HG03457 (cell line): ENCODE results near the gene PROSER2.
"Not testable (repeated sequence)": the region's sequence is repeated elsewhere in the genome, so short reads cannot be mapped to it uniquely, and the experiment has no call there.

Experiments used
- ATAC-seq: cut with Tn5 transposase; IDR thresholded peaks from one replicate; pipeline ENCODE4 v1.9.1; 2021; ENCODE audit warnings: moderate number of reproducible peaks; ENCODE audit not compliant: unreplicated experiment

Gene PROSER2

DNA sequence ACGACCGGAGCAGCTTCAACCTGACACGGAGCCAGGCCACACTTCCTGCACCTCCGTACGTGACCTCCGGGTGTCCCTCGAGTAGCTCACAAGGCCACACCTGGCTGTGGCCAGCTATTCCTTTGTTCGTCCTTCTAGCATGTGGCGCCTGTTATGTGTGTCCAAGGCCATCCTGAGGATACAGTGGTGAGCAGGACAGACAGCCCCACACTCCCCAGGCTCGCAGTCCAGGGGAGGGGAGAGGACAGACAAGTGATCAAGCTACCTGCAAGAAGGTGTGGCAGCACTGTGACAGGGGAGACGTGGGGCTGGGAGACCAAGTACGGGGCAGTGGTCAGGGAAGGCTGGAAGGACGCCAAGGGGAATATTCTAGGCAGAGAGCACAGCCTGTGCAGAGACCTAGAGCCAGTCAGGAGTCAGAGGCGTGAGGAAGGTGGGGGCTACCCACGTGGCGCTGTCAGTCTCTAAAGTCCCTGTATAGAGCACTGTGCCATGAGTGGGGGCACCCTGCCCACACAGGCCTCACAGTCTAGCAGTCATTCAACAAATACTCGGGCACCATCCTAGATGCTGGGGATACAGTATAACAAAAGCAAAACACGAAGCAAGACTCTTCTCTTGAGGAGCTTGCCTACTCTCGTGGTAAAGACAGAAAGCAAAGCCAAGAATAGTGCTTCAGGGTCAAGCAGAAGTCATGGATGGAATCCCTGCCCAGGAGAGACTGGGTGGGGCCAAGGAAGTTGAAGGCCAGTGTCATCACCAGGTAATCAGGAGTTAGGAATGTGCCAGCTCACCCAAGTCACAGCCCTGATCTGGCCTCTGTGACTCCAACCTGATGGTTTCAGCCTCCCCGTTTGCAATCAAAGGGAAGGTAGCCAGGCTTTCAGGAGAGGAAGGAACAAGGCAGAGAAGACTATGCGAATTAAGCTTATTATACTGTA lies 58.6 kb downstream of the PROSER2 start:
- ATAC-seq = no peak

DNA sequence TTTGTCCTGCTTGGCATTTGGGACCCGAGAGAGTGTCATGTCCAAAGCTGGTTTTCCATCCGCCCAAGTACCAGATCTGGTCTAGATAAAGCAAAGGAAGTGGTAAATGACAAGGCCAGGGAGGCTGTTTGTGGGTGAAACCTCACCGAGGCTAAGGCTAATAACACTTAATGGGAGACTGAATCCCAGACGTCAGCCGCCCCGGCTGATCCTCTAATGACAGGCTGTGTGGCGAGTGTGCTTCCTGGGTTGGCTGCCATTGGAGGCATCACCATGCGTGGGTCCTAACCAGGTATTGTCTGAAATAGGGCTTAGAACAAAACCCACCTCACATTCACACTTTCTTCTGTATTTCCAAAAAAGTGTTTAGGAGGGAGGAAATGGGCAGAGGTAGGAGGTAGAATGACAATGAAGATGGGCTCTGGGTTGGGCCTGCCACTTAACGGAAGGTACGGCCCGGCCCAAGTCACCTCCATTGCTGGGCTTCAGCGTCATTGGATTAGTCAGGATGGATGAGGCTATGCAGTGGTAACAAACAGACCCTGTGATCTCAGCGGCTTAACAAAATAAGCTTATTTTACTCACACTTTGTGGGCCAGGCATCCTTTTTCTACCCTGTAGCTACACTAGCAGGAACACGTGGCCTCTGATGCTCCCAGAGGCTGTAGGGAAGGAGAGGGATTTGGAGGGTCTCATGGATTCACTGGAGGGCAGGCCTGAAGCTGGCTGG lies 59.7 kb downstream of the PROSER2 start:
- ATAC-seq = no peak

- ATAC-seq = no peak
Measured at GRCh38 chr10:11884706-11885423, 61.7 kb downstream of the PROSER2 start.

DNA sequence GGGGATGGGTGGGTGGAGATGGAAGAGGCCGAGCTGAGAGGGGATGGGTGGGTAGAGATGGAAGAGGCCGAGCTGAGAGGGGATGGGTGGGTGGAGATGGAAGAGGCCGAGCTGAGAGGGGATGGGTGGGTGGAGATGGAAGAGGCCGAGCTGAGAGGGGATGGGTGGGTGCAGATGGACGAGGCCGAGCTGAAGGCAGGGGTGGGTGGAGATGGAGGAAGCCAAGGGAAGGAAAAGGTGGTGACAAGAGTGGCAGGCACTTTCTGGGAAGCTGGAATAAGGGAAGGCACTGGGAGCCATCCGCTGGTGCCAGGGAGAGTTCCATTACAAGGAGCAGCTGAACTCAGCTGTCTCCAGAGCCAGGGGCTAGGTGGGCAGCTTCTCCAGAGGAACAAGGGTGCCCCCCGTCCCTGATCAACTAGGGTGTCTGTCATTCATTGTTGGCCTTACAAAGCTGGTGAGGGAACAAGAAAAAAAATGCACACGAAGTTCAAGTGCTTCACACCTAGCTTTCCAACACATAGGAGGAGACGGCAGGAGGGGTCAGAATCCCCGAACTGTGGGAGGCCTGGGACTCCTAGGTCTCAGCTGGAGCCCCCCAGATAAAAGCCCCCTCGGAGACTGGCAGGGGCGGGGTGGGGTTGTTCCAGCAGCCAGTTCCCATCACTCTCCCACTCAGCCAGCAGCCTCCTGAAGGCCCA lies 62.4 kb downstream of the PROSER2 start:
- ATAC-seq = no peak

DNA sequence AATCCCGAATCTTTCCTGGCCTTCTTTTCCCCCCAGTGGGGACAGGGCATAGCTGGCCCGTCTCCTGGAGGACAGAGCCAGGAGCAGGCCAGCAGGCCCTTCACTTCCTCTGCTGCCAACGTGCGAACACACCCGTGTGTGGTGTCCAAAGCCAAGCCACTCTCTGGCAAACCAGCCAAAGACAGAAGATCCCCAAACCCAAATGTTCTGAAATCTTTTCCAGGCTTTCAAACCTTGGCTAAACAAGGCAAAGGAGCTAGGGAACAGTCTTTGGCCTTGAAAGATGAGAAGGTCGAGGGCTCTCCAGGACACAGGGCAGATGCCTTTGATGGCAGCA lies 63.0 kb downstream of the PROSER2 start:
- ATAC-seq = no peak

- no peak for ATAC-seq
Measured at GRCh38 chr10:11886851-11887250, 63.7 kb downstream of the PROSER2 start.

- no peak for ATAC-seq
Measured at GRCh38 chr10:11887381-11888227, 64.4 kb downstream of the PROSER2 start.

- ATAC-seq = not testable (repeated sequence)
Measured at GRCh38 chr10:11889263-11889662, 66.1 kb downstream of the PROSER2 start.

- no peak for ATAC-seq
Measured at GRCh38 chr10:11891776-11892486, 68.8 kb downstream of the PROSER2 start.

DNA sequence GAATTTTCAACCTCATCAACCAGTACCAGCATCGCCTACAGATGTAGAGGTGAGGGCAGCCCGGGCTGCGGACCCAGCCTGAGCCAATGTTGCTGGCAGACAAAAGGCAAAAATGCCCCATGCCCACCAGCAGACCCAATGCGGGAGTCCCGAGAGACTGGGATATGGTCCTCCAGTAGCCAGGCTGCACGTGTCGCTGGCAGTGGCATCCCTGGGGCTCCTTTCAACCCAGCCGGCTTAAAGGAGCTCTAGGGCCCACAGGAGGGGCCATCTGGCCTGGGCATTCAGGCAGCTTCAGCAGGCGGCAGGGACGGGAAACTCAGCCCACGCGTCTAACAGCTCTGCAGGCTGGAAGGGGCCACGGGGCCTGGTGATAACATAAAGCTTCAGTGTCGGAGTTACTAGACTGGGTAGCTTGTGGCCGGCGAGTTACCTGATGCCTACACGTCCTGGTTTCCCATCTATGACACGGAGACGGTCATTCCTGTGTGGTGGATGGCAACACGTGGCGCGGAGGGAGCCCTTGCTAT lies 70.7 kb downstream of the PROSER2 start:
- ATAC-seq = no peak

DNA sequence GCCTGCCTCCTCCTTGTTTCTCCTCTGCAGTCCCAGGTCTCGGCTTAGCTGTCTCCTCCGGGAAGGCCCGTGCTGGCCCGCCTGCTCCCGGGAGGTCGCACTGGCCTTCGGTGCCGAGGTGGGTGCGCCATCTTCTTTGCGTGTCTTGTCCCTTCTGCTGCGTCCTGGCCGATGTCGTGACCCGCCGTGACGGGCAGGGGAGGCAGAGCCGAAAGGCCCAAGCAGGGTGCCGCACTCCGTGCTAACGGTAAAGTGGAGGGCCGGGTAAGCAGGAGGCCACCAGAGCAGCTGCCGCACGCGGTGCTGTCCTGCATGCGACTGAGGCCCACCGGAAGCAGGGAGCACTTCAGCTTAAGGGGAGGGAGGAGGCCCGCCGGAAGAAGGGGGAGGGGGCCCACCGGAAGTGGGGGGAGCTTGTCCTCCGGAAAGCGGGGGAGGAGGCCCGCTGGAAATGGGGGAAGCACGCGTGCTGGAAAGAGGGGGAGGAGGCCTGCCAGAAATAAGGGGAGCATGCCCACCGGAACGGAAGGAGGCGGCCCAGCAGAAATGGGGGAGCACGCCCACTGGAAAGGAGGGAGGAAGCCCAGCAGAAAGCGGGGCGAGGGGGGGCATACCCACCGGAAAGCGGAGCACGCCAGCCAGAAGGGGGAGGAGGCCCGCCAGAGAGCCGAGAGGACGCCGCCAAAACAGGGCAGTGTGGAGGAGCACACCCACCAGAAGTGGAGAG lies 71.4 kb downstream of the PROSER2 start:
- no peak for ATAC-seq

DNA sequence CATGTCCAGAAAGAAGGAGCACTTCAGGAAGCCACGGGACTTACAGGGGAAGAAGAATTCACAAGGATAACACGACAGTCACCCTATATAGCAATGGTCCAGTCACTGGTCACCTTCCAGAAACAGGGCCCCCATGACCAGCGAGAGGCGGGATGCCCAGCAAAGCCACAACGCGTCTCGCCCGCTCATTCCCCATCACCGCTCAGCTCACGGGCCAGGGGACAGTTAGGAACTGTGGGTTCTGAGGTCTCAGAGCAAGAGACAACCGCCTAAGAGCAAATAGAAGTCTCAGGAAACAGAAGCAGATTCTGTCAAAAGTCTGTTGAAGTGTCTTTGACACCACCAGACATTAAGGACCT lies 71.9 kb downstream of the PROSER2 start:
- no peak for ATAC-seq

GRCh38 chr10:11895598-11895997 lies 72.4 kb downstream of the PROSER2 start:
- ATAC-seq = no peak

GRCh38 chr10:11896549-11897200 lies 73.5 kb downstream of the PROSER2 start:
- no peak for ATAC-seq

- ATAC-seq = no peak
Measured at GRCh38 chr10:11898033-11898371, 74.8 kb downstream of the PROSER2 start.

DNA sequence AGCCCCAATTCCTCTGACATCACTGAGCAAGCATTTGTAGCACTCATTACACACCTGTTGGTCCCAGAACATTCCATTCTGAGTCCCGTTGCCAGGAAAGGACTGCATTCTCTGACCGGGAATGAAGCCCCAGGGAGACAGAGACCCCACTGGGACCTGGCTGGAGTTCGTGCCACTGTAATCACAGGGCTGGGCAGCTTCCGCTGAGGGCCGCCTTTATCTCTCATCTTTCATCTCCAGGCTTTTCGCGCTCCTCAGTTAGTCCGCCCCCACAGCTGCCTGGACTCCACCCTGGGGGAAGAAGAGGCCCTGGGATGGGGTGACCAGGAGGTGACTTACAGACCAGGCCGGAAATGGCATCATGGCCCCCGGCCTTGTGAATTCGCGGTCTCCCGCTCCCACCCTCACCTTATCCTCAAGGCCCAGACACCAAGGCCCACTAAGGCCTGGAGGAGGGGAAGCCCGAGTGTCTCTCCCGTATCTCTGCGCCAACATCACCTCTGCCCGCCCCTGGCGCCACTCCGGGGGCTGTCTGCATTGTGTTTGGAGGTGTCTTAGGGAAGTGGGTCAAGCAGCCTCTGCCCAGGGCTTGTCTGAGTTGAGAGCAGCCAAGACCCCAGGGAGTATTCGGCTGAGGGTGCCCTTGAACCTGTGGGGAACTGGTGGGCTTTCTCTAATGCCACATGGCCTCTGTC lies 75.4 kb downstream of the PROSER2 start:
- no peak for ATAC-seq

DNA sequence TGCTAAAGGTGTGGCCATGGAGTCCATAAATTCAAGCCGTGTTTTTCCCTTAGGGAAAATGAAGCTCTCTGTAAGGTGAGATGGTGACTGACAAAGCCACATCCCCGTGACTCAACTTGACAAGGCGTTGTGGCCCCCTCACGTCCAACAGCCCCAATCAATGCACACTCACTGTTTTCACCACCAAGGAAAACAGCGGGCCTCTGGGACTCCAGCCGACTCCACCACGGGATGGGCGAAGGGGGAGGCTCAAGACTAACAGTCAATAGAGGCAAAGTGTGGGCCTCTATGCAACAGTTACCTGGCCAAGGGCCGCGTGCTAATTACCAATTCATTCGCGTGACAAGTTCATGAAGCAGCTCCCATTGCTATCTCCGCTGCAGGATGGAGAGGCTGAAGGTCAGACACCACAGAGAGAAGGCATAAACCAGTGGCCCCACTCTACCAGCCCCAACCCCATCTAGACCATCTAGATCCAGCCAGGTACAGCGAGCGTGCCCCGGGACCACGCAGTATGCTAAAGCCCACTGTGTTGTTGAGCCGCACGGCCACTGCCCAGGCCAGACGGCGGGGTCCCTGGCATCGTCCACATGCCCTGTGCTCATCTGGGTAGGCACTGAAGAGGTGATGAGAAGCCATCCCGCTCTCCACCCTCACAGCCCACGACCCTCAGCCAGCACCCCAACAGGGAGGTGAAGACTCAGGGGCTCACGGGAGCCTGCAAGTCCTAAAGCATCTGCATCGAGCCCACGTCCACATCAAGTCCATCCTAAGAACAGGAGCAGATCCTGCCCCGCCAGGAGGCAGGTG lies 76.1 kb downstream of the PROSER2 start:
- no peak for ATAC-seq
